ENCODE results near the gene SOX6.

Gene SOX6

DNA sequence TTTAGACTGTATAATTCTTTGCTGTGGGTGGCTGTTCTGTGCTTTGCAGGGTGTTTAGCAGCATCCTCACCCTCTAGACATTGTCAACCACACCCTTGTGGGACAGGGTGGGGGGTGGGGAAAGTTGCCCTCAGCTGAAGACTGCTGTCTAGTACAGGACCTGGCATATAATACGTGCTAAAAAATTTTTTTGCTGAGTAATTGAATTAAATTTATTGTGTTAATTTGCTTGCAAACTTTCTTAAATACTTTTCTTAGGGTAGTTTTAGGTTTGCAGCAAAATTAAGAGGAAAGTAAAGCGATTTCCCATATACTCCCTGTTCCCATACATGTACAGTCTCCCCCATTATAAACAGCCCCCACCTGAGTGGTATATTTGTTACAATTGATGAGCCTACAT, 268.5 kb downstream of the SOX6 start:
- POLR2A ChIA-PET = no interaction called here
- CTCF ChIA-PET = interaction anchor here (1.3 kb wide), 1 partner anchor 11 kb away, joined by 5 read pairs; no protein-coding TSS in a partner anchor
- TF ChIP-seq, protein P1, sequence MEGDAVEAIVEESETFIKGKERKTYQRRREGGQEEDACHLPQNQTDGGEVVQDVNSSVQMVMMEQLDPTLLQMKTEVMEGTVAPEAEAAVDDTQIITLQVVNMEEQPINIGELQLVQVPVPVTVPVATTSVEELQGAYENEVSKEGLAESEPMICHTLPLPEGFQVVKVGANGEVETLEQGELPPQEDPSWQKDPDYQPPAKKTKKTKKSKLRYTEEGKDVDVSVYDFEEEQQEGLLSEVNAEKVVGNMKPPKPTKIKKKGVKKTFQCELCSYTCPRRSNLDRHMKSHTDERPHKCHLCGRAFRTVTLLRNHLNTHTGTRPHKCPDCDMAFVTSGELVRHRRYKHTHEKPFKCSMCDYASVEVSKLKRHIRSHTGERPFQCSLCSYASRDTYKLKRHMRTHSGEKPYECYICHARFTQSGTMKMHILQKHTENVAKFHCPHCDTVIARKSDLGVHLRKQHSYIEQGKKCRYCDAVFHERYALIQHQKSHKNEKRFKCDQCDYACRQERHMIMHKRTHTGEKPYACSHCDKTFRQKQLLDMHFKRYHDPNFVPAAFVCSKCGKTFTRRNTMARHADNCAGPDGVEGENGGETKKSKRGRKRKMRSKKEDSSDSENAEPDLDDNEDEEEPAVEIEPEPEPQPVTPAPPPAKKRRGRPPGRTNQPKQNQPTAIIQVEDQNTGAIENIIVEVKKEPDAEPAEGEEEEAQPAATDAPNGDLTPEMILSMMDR (IDR thresholded peaks at IDR 0.05; ENCODE audit: control extremely low read depth, extremely low read depth, low read depth, missing control alignments) = no peak
- DNase-seq (ENCODE audit: extremely low spot score) = no peak

DNA sequence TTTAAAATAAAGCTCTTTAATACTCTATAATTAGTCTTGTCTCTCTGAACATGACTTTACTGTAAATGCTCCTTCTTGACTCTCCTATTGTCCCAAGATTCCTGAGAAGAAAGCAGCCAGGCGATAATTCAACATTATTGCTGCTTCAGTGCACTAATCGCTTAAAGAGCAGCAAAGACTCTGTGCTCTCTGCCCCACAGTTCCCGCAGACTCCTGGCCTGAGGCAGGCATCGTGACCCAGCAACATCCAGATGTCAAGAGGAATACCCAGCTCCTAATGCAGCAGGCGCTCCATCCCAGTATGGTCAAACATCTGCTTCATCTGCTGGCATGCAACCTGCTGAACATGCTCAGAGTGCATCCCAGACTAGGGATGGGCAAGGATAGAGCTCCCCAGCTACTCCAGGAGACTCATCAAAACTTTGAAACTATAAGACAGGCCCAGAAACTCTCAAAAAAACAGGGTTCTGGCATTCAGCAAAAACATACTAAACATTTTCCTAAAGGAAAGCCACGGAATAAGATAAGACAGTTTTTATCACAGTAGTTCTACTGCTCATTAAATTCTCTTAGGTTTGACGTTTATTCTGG, 270.0 kb downstream of the SOX6 start:
- CTCF ChIA-PET = interaction anchor here (0.8 to 2.8 kb wide), 5 partner anchors 8 to 25 kb away, joined by 3 to 9 read pairs (median 5); no protein-coding TSS in a partner anchor
- POLR2A ChIA-PET = no interaction called here
- no peak for DNase-seq (ENCODE audit: extremely low spot score)
- TF ChIP-seq, protein P1 (IDR thresholded peaks at IDR 0.05; ENCODE audit: control extremely low read depth, extremely low read depth, low read depth, missing control alignments) = no peak

- ChIA-PET CTCF (interaction anchor here (1.1 to 1.6 kb wide), 3 partner anchors 8 to 35 kb away, joined by 3 read pairs; no protein-coding TSS in a partner anchor), POLR2A (no interaction called here)
- no peak for DNase-seq (ENCODE audit: extremely low spot score)
- TF ChIP-seq, protein P1 (IDR thresholded peaks at IDR 0.05; ENCODE audit: control extremely low read depth, extremely low read depth, low read depth, missing control alignments) = no peak
Observed at GRCh38 chr11:16082095-16083055, 274.0 kb downstream of the SOX6 start.

GRCh38 chr11:16081382-16082094, 274.8 kb downstream of the SOX6 start:
- ChIA-PET CTCF (interaction anchor here (1.1 to 1.6 kb wide), 3 partner anchors 8 to 34 kb away, joined by 3 read pairs; no protein-coding TSS in a partner anchor), POLR2A (no interaction called here)
- TF ChIP-seq, protein P1 (IDR thresholded peaks at IDR 0.05; ENCODE audit: control extremely low read depth, extremely low read depth, low read depth, missing control alignments) = no peak
- DNase-seq (ENCODE audit: extremely low spot score) = no peak

GRCh38 chr11:16080688-16081381, 275.5 kb downstream of the SOX6 start:
- TF ChIP-seq, protein P1 (IDR thresholded peaks at IDR 0.05; ENCODE audit: control extremely low read depth, extremely low read depth, low read depth, missing control alignments) = no peak
- ChIA-PET POLR2A (no interaction called here), CTCF (interaction anchor here (1.1 to 1.6 kb wide), 3 partner anchors 8 to 34 kb away, joined by 3 read pairs; no protein-coding TSS in a partner anchor)
- no peak for DNase-seq (ENCODE audit: extremely low spot score)

Measured in GM10248 (cell line).